Tracheal epithelial cell (primary cell): ENCODE measurements around the gene SNX2. TPM values are rescaled to one million over a fixed set of nuclear protein-coding genes. Genes with fewer than 3 reads are reported as not detected.

Experiments
- total RNA-seq: library from RNA; depleted of rRNA; stranded (reverse); fragments of >200 nt; gene quantifications from 2 replicates; pipeline ENCODE4 v1.2.1, GENCODE V29; 2014

The SNX2 gene
- 50.5 and 57.4 TPM in 2 replicates for total RNA-seq

GRCh38 chr5:122774861-122775549, at the start of gene SNX2:
TSS of gene SNX2 (plus strand) at chr5:122775080. CDS start at chr5:122775104, 24 bp downstream.

GRCh38 chr5:122845229-122846050, 70.6 kb downstream of the SNX2 start, which contains the start of gene SNX24:
TSS of gene SNX24 (plus strand) at chr5:122845613. CDS start at chr5:122845634, 21 bp downstream.

Other genes with a start within 250 kb of the SNX2 start
- gene SNX24, start 70.5 kb downstream of the SNX2 start, total RNA-seq: 28.0 and 32.4 TPM in 2 replicates